Osteoblast (primary cell): ENCODE measurements around the gene SLC17A9. TPM values are rescaled to one million over a fixed set of nuclear protein-coding genes. Genes with fewer than 3 reads are reported as not detected.
A peak's percentile ranks its signal among the peaks of the same experiment; 100 is the strongest.
"Not testable (repeated sequence)": the region's sequence is repeated elsewhere in the genome, so short reads cannot be mapped to it uniquely, and the experiment has no call there.

ENCODE experiments used
- DNase-seq: peaks from one replicate; pipeline ENCODE4 v3.0.0; 2011; ENCODE audit warnings: low spot score, mixed read lengths; ENCODE audit not compliant: insufficient read length; ENCODE audit errors: missing footprints
- H2AFZ ChIP-seq: 2 replicates; pipeline ENCODE4 v1.6.0; 2011; ENCODE audit warnings: mild to moderate bottlenecking, low read length
- H3K27ac ChIP-seq: 2 replicates; pipeline ENCODE4 v1.5.1; 2011; ENCODE audit warnings: mild to moderate bottlenecking, low read depth, low read length, moderate library complexity
- H3K27me3 ChIP-seq: 2 replicates; pipeline ENCODE4 v1.6.0; 2012; ENCODE audit warnings: mild to moderate bottlenecking, control low read depth, inconsistent platforms, low read length, moderate library complexity; ENCODE audit not compliant: insufficient read depth
- H3K36me3 ChIP-seq: 2 replicates; pipeline ENCODE4 v1.5.1; 2011; ENCODE audit warnings: mild to moderate bottlenecking, low read length, control low read depth, moderate library complexity; ENCODE audit not compliant: insufficient read depth
- H3K4me1 ChIP-seq: 2 replicates; pipeline ENCODE4 v1.5.1; 2011; ENCODE audit warnings: mild to moderate bottlenecking, low read length, control low read depth, moderate library complexity; ENCODE audit not compliant: insufficient read depth
- H3K4me2 ChIP-seq: 2 replicates; pipeline ENCODE4 v1.6.0; 2011; ENCODE audit warnings: mild to moderate bottlenecking, low read length; ENCODE audit not compliant: insufficient read depth
- H3K4me3 ChIP-seq: fragments of 200-600 bp; sonication (generic); 3 replicates; pipeline ENCODE4 v1.5.1; 2012; ENCODE audit warnings: mild to moderate bottlenecking, low read length, inconsistent platforms; ENCODE audit not compliant: insufficient read depth
- H3K79me2 ChIP-seq: 2 replicates; pipeline ENCODE4 v1.6.0; 2012; ENCODE audit warnings: mild to moderate bottlenecking, low read length, control low read depth, inconsistent platforms; ENCODE audit not compliant: insufficient read depth
- H3K9me3 ChIP-seq: 2 replicates; pipeline ENCODE4 v1.5.1; 2011; ENCODE audit warnings: low read depth, low read length, control low read depth
- H4K20me1 ChIP-seq: 2 replicates; pipeline ENCODE4 v1.6.0; 2012; ENCODE audit warnings: mild to moderate bottlenecking, low read length, control low read depth; ENCODE audit not compliant: insufficient read depth
- CTCF ChIP-seq: IDR thresholded peaks from 2 replicates; pipeline ENCODE4 v1.5.1; 2011; ENCODE audit warnings: mild to moderate bottlenecking, low read depth, low read length, moderate library complexity; ENCODE audit errors: extremely low read depth
- total RNA-seq: library from RNA; depleted of rRNA; stranded (reverse); fragments of >200 nt; gene quantifications from 2 replicates; pipeline ENCODE4 v1.2.3, GENCODE V29; 2012

Gene SLC17A9
- total RNA-seq, 1 donor: 6.5 TPM

- peak; percentile 56 for TF ChIP-seq CTCF
- no peak overlapping the region for H2AFZ ChIP-seq
- H4K20me1 ChIP-seq: peaks cover 91% of the 10 kb centered on the region
- peaks cover 100% of the 10 kb centered on the region for H3K79me2 ChIP-seq
- DNase-seq: peak; percentile 93
- no peaks in the 10 kb centered on the region for H3K9me3 ChIP-seq
- H3K4me3 ChIP-seq: no peak overlapping the region
- no peaks in the 10 kb centered on the region for H3K36me3 ChIP-seq
- no peak overlapping the region for H3K4me2 ChIP-seq
- peaks cover 28% of the 10 kb centered on the region for H3K4me1 ChIP-seq
- no peak overlapping the region for H3K27ac ChIP-seq
- no peaks in the 10 kb centered on the region for H3K27me3 ChIP-seq
Measured at GRCh38 chr20:62921119-62921687, 31.3 kb upstream of the SLC17A9 start.

GRCh38 chr20:62922451-62922921 is 30.0 kb upstream of the SLC17A9 start:
- peaks cover 99% of the 10 kb centered on the region for H3K79me2 ChIP-seq
- peak overlapping the region; percentile 91 for H3K27ac ChIP-seq
- H3K27me3 ChIP-seq: no peaks in the 10 kb centered on the region
- DNase-seq: peak; percentile 57
- no peak overlapping the region for H3K4me2 ChIP-seq
- no peaks in the 10 kb centered on the region for H3K36me3 ChIP-seq
- H4K20me1 ChIP-seq: peaks cover 78% of the 10 kb centered on the region
- no peak overlapping the region for H2AFZ ChIP-seq
- H3K4me1 ChIP-seq: peaks cover 32% of the 10 kb centered on the region
- TF ChIP-seq CTCF: no peak
- no peak overlapping the region for H3K4me3 ChIP-seq
- H3K9me3 ChIP-seq: no peaks in the 10 kb centered on the region

- peaks cover 72% of the 10 kb centered on the region for H4K20me1 ChIP-seq
- peaks cover 34% of the 10 kb centered on the region for H3K4me1 ChIP-seq
- H3K27me3 ChIP-seq, H3K36me3 ChIP-seq, H3K4me3 ChIP-seq, H2AFZ ChIP-seq, H3K9me3 ChIP-seq: not testable (repeated sequence)
- peak overlapping the region; percentile 91 for H3K27ac ChIP-seq
- H3K4me2 ChIP-seq: peak overlapping the region; percentile 97
- H3K79me2 ChIP-seq: peaks cover 99% of the 10 kb centered on the region
- DNase-seq: peak; percentile 90
Measured at GRCh38 chr20:62923059-62923668, 29.3 kb upstream of the SLC17A9 start.

- Histone ChIP-seq H2AFZ (no peak overlapping the region), H4K20me1 (peaks cover 70% of the 10 kb centered on the region), H3K4me3 (peak overlapping the region; percentile 75), H3K79me2 (peaks cover 99% of the 10 kb centered on the region), H3K9me3 (no peaks in the 10 kb centered on the region), H3K4me2 (peak overlapping the region; percentile 97), H3K27me3 (no peaks in the 10 kb centered on the region), H3K27ac (peak overlapping the region; percentile 91), H3K36me3 (no peaks in the 10 kb centered on the region), H3K4me1 (peaks cover 38% of the 10 kb centered on the region)
- TF ChIP-seq CTCF: no peak
- DNase-seq: no peak
Measured at GRCh38 chr20:62923669-62924441, 28.7 kb upstream of the SLC17A9 start.
